ENCODE results near the gene YAE1.

DNA sequence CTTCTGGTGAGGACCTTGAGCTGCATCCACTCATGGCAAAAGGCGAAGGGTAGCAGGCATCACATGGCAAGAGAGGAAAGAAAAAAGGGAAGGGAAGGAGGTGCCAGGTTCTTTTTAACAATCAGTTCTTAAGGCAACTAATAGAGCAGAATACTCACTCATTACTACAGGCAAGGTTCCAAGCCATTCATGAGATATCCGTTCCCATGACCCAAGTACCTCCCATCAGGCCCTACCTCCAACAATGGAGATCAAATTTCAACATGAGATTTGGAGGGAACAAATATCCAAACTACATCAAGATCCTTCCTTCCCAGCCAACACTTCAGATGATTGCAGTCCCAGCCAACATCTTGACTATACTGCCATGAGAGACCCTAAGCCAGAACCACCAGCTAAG, 38.9 kb upstream of the YAE1 start:
- no peak for TF ChIP-seq CTCF (IDR thresholded peaks at IDR 0.05; ENCODE audit: poor library complexity)
- no peak for TF ChIP-seq EZH2 (IDR thresholded peaks at IDR 0.05; ENCODE audit: borderline replicate concordance)
- TF ChIP-seq EZH2phosphoT487 (IDR thresholded peaks at IDR 0.05; ENCODE audit: low read depth, severe bottlenecking, unreplicated experiment): no peak
